GM12878 (cell line): ENCODE data around the gene FXYD6. TPM values are rescaled to one million over a fixed set of nuclear protein-coding genes. Genes with fewer than 3 reads are reported as not detected.
A peak's percentile ranks its signal among the peaks of the same experiment; 100 is the strongest.

ENCODE experiments used
- CHD1 ChIP-seq: IDR thresholded peaks from 2 replicates; pipeline ENCODE4 v1.6.1; 2012; ENCODE audit warnings: low read depth, low read length, improper control_type of control experiment
- CREB1 ChIP-seq: IDR thresholded peaks from 2 replicates; pipeline ENCODE4 v1.6.1; 2012; ENCODE audit warnings: low read depth, mild to moderate bottlenecking, inconsistent platforms
- EZH2 ChIP-seq: IDR thresholded peaks from 2 replicates; pipeline ENCODE4 v1.6.1; 2012; ENCODE audit warnings: low read depth, mild to moderate bottlenecking, control low read depth, inconsistent platforms, low read length, borderline replicate concordance; ENCODE audit not compliant: control insufficient read depth
- FOS ChIP-seq: IDR thresholded peaks from 3 replicates; pipeline ENCODE4 v1.6.1; 2011; ENCODE audit warnings: borderline replicate concordance; ENCODE audit not compliant: insufficient read length; ENCODE audit errors: extremely low read depth
- FOXM1 ChIP-seq: IDR thresholded peaks from 2 replicates; pipeline ENCODE4 v1.6.1; 2012; ENCODE audit warnings: low read depth, mild to moderate bottlenecking, inconsistent platforms, low read length, moderate library complexity
- GABPA ChIP-seq: IDR thresholded peaks from 2 replicates; pipeline ENCODE4 v1.6.1; 2014; ENCODE audit warnings: antibody characterized with exemption, low read depth, mild to moderate bottlenecking, inconsistent platforms
- HDAC2 ChIP-seq: fragments of 200-600 bp; sonication (generic); IDR thresholded peaks from 2 replicates; pipeline ENCODE4 v1.6.1; 2017
- RB1 ChIP-seq: fragments of 450-650 bp; formaldehyde crosslinking; IDR thresholded peaks from 2 replicates; pipeline ENCODE4 v1.6.1; 2017; ENCODE audit warnings: mild to moderate bottlenecking, borderline replicate concordance
- RUNX3 ChIP-seq: IDR thresholded peaks from 2 replicates; pipeline ENCODE4 v1.6.1; 2012; ENCODE audit warnings: low read length, inconsistent platforms
- ZNF217 ChIP-seq: fragments of 450-650 bp; IDR thresholded peaks from 2 replicates; pipeline ENCODE4 v1.6.1; 2017; ENCODE audit warnings: antibody characterized with exemption, mild to moderate bottlenecking
- polyA plus RNA-seq, 11 experiments: library from polyadenylated mRNA; depleted of rRNA in 4 of 11; unstranded in 6 of 11; stranded (reverse) in 5 of 11; fragments of >200 nt; fragmentation: Nextera tagmentation in 4 of 11; fragmentation: Illumina TruSeq in 1 of 11; extraction: Ambion mirVana in 4 of 11; extraction: Trizol in 1 of 11; gene quantifications; 1 replicate in 1 of 11; 2 replicates in 10 of 11; pipeline versions ENCODE4 v1.2.1 to v1.2.3, GENCODE V29; 2011 to 2016; ENCODE audit warnings: inconsistent platforms in 2 of 11, missing spikeins in 2 of 11, low read depth in 1 of 11
- total RNA-seq, 4 experiments: library from RNA; depleted of rRNA in 3 of 4; stranded (reverse); fragments of >200 nt in 3 of 4; fragmentation: Illumina TruSeq in 1 of 4; extraction: Trizol in 1 of 4; gene quantifications; 2 replicates each; pipeline versions ENCODE4 v1.2.1 to v1.2.3, GENCODE V29; 2013 to 2021
- TF ChIP-seq, protein P1 (sequence below): fragments of 450-650 bp; IDR thresholded peaks from 2 replicates; pipeline ENCODE4 v1.6.1; 2016; ENCODE audit warnings: mild to moderate bottlenecking, moderate library complexity, borderline replicate concordance
- TF ChIP-seq, protein P2 (sequence below): fragments of 450-650 bp; IDR thresholded peaks from 2 replicates; pipeline ENCODE4 v1.6.1; 2018; ENCODE audit warnings: borderline replicate concordance, mild to moderate bottlenecking; ENCODE audit not compliant: partially characterized antibody

Gene FXYD6
- total and polyA plus RNA-seq, 10 of the 15 experiments (the other 5 are each of a cell fraction or from before 2014, with no cell fraction given), result 0.09 to 2.0 (median 0.23) TPM; not detected in 2

DNA sequence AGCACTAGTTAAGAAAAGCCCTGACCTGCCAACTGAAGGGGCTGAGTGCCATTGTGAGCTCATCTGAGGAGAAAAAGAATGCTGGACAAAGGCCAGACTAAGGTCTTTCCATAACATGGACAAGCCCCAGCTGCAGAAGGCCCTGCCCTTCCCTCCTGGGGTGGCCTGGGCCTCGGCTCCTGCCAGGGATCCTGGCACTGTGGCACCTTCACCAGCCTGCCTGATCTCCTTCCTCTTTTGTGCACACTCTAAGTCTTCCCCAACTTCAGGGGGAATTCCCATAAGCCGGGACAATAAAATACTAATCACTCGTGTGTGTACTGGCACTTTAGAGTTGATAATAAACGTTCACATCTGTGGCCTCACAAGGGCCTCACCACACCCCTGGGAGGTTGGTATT, 42.9 kb upstream of the FXYD6 start (continued):
- TF ChIP-seq, protein P1, sequence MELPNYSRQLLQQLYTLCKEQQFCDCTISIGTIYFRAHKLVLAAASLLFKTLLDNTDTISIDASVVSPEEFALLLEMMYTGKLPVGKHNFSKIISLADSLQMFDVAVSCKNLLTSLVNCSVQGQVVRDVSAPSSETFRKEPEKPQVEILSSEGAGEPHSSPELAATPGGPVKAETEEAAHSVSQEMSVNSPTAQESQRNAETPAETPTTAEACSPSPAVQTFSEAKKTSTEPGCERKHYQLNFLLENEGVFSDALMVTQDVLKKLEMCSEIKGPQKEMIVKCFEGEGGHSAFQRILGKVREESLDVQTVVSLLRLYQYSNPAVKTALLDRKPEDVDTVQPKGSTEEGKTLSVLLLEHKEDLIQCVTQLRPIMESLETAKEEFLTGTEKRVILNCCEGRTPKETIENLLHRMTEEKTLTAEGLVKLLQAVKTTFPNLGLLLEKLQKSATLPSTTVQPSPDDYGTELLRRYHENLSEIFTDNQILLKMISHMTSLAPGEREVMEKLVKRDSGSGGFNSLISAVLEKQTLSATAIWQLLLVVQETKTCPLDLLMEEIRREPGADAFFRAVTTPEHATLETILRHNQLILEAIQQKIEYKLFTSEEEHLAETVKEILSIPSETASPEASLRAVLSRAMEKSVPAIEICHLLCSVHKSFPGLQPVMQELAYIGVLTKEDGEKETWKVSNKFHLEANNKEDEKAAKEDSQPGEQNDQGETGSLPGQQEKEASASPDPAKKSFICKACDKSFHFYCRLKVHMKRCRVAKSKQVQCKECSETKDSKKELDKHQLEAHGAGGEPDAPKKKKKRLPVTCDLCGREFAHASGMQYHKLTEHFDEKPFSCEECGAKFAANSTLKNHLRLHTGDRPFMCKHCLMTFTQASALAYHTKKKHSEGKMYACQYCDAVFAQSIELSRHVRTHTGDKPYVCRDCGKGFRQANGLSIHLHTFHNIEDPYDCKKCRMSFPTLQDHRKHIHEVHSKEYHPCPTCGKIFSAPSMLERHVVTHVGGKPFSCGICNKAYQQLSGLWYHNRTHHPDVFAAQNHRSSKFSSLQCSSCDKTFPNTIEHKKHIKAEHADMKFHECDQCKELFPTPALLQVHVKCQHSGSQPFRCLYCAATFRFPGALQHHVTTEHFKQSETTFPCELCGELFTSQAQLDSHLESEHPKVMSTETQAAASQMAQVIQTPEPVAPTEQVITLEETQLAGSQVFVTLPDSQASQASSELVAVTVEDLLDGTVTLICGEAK, result no peak; the same call in 1 of the 2 replicates
- TF ChIP-seq ZNF217 (no peak), FOS (no peak), FOXM1 (no peak), EZH2 (no peak), RUNX3 (no peak), RB1 (no peak), CREB1 (no peak), CHD1 (no peak), GABPA (peak; percentile 20; the same call in 1 of the 2 replicates), HDAC2 (no peak)
- TF ChIP-seq, protein P2, sequence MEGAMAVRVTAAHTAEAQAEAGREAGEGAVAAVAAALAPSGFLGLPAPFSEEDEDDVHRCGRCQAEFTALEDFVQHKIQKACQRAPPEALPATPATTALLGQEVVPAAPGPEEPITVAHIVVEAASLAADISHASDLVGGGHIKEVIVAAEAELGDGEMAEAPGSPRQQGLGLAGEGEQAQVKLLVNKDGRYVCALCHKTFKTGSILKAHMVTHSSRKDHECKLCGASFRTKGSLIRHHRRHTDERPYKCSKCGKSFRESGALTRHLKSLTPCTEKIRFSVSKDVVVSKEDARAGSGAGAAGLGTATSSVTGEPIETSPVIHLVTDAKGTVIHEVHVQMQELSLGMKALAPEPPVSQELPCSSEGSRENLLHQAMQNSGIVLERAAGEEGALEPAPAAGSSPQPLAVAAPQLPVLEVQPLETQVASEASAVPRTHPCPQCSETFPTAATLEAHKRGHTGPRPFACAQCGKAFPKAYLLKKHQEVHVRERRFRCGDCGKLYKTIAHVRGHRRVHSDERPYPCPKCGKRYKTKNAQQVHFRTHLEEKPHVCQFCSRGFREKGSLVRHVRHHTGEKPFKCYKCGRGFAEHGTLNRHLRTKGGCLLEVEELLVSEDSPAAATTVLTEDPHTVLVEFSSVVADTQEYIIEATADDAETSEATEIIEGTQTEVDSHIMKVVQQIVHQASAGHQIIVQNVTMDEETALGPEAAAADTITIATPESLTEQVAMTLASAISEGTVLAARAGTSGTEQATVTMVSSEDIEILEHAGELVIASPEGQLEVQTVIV, result no peak
